GOT3 (cell line): Measurements from ENCODE around the gene TNRC6C.

Experiments
- DNase-seq: peaks from one replicate; lab custom pipeline; 2025; ENCODE audit warnings: mixed read lengths; lab: John Stamatoyannopoulos, UW

TNRC6C gene

DNA sequence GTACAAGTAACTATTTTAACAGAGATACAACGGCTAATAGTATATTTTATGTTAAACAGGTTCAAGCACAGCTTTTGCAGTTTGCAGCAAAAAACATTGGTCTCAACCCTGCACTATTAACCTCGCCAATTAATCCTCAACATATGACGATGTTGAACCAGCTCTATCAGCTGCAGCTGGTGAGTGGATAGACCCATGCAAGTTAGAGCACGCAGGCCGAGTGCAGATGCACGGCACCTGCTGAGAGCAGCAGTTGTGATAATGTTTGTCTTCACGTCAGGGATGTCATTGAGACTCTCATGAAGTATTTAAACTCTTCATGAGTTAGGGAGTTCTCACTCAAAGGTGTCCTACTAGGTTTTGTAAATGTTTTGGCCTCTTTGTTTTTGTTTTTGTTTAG lies 124.5 kb downstream of the TNRC6C start:
- no peak for DNase-seq

GRCh38 chr17:78086740-78087139 lies 128.2 kb downstream of the TNRC6C start:
- DNase-seq, result no peak

- no peak for DNase-seq
These were observed 130.0 kb downstream of the TNRC6C start for GRCh38 chr17:78088529-78088928.

DNA sequence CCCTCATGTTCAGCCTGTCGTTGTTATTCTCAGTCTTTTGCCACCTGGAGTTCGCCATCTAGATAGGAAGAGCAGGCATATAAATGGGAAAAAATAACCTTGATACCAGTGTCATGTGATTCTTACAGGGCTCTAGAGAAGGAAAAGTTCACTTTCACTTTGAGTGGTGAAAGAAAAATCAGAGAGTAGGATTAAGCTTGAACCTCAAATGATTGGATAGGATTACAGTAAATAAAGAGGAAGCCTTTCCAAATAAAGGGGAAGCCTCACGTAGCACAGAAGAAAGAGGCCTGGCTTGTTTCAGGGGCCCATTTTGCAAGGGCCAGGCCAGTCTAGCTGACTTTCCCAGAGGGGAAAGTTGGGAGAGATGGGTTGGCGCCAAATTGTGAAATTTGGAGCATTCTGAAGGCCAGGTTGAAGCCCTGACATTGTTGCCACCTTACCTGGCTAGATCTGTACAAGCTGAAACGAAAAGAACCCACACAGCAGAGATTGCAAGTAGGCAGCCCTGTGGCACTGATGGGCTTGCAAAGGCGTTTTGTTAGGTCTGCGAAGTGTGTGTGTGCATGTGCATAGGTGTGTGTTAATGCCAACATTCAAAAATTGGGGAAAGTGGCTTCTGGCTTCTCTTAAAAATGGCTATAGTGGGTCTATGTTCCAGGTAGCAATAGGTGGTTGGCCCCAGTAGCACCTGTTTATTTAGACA lies 131.2 kb downstream of the TNRC6C start:
- DNase-seq, result no peak

GRCh38 chr17:78092794-78093324 lies 134.4 kb downstream of the TNRC6C start:
- DNase-seq, result no peak

DNA sequence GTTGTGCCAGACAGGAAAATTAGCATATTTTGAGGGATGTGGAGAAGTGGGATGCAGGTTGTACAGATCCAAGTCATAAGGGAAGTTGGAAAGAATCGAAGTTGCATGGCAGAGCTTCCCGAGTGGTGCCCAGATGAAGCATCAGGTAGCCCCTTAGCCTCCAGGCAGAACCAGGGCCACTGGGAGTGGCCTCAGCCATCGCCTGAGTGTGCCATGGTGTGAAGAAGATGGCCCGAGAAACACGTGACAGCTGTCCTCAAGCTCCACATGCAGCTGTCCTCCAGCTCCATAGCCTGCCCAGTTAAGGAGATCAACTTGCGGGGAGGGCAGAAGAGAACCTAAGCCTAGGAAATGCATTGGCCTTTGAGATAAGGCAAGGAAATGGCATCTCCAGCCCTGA lies 136.5 kb downstream of the TNRC6C start:
- no peak for DNase-seq

DNA sequence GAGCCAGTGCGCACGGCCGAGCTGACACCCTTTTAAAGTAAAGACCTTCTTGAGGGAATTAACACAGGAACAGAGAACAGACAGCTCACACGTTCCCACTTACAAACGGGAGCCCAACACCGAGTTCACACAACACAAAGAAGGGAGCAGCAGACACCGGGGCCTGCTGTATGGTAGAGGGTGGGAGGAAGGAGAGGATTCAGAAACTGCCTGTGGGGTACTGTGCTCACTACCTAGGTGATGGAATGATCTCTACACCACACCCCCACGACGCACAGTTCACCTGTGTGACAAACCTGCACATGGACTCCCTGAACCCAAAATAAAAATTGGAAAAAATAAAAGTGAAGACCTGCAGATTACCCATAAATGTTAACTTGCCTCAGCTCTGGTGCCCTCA lies 137.6 kb downstream of the TNRC6C start:
- DNase-seq, result no peak

DNA sequence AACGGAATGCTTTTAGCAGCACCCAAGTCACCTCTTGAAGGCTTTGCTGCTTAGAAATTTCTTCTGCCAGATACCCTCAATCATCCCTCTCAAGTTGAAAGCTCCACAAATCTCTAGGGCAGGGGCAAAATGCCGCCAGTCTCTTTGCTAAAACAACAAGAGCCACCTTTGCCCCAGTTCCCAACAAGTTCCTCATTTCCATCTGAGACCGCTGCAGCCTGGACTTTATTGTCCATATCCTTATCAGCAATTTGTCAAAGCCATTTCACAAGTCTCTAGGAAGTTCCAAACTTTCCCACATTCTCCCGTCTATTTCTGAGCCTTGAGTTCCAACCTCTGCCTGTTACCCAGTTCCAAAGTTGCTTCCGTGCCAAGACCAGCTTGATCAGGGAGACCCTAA lies 142.6 kb downstream of the TNRC6C start:
- no peak for DNase-seq

GRCh38 chr17:78101542-78101941 lies 143.0 kb downstream of the TNRC6C start:
- DNase-seq, result no peak

- DNase-seq, result no peak
These were observed 144.8 kb downstream of the TNRC6C start for GRCh38 chr17:78103311-78103710.

- no peak for DNase-seq
These were observed 146.0 kb downstream of the TNRC6C start for GRCh38 chr17:78104540-78104941.

- no peak for DNase-seq
These were observed 146.6 kb downstream of the TNRC6C start for GRCh38 chr17:78105101-78105500.

GRCh38 chr17:78105551-78105950 lies 147.0 kb downstream of the TNRC6C start:
- no peak for DNase-seq

- DNase-seq, result no peak
These were observed 147.7 kb downstream of the TNRC6C start for GRCh38 chr17:78106211-78106610.

- DNase-seq, result no peak
These were observed 149.0 kb downstream of the TNRC6C start for GRCh38 chr17:78107457-78107856.

GRCh38 chr17:78107976-78108725 lies 149.6 kb downstream of the TNRC6C start:
- no peak for DNase-seq

DNA sequence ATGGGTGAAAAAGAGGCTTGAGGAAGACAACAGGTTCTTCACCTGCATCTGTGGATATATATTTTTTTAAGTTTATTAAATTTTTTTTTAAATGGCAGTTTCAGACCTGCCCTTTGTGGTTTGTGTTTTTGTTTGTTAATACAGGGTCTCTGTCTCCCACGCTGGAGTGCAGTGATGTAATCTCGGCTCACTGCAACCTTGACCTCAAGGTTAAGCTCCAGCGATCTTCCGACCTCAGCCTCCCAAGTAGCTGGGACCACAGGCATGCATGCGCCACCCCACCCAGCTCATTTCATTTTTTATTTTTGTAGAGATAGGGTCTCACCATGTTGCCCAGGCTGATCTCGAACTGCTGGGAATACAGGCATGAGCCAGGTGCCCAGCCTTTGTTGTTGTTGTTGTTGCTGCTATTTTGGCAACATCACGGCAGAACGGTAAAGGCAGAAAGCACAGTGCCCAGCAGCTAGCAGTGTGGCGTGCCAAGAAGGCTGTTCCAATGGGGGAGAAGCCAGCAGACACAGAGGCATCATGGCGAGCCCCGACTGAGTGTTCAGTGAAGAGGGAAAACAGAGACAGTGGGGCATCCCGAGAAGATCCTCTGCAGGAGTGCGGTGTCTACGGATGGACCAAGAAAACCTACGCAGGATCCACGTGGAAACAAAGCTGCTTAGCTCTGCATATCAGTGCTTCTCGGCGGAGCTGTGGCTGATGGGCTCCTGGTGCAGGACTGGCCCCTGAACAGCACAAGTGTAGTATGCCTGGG lies 150.4 kb downstream of the TNRC6C start:
- no peak for DNase-seq

GRCh38 chr17:78109489-78109761 lies 150.9 kb downstream of the TNRC6C start:
- DNase-seq, result no peak

DNA sequence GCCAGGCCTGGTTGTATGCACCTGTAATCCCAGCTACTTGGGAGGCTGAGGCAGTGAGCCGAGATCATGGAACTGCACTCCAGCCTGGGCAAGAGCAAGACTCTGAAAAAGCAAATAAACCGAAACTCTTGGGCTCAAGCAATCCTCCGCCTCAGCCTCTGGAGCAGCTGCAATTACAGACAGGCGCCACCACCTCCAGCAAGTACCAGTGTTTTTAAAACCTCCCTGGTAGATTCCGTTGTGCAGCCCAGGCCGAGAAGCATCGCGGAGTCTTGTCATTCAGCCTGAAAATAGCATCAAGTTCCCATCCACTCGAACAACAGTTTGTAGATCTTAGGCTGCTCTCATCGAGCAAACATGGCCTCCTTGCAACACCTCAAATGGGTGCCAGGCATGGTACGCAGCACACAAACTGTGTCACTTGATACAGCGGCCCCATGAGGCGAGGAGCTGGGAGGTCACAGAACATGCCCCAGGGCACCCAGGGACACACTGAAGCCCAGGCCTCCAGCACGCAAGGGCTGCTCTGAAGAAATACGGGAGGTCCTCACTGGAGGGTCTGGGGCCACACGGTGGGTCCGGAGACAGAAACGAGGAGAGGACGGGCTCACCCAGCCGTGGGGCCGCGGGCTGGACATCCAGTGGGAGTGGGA lies 152.0 kb downstream of the TNRC6C start:
- no peak for DNase-seq

- no peak for DNase-seq
These were observed 152.7 kb downstream of the TNRC6C start for GRCh38 chr17:78111016-78111726.

GRCh38 chr17:78111727-78112517 lies 153.4 kb downstream of the TNRC6C start:
- no peak for DNase-seq
